Smooth muscle cell (in vitro differentiated cells): ENCODE results near the gene SIRPG. TPM values are rescaled to one million over a fixed set of nuclear protein-coding genes. Genes with fewer than 3 reads are reported as not detected.

Experiments used
- DNase-seq: peaks from one replicate; lab custom pipeline; 2025; ENCODE audit not compliant: unreplicated experiment; lab: John Stamatoyannopoulos, UW
- H2AFZ ChIP-seq: fragments of 200-600 bp; sonication (generic); 2 replicates; pipeline ENCODE4 v1.6.0; 2016; ENCODE audit warnings: antibody characterized with exemption, low read depth, mild to moderate bottlenecking
- H3F3A ChIP-seq: fragments of 200-600 bp; sonication (generic); 2 replicates; pipeline ENCODE4 v1.6.0; 2017; ENCODE audit warnings: antibody characterized with exemption, low read depth
- H3K27ac ChIP-seq: fragments of 200-600 bp; sonication (generic); 2 replicates; pipeline ENCODE4 v1.5.1; 2016; ENCODE audit warnings: low read depth, mild to moderate bottlenecking
- H3K27me3 ChIP-seq: fragments of 200-600 bp; sonication (generic); 2 replicates; pipeline ENCODE4 v1.6.1; 2016; ENCODE audit warnings: low read depth, mild to moderate bottlenecking
- H3K36me3 ChIP-seq: fragments of 200-600 bp; sonication (generic); 2 replicates; pipeline ENCODE4 v1.5.1; 2016; ENCODE audit warnings: low read depth
- H3K4me1 ChIP-seq: fragments of 200-600 bp; sonication (generic); 2 replicates; pipeline ENCODE4 v1.5.1; 2016; ENCODE audit warnings: low read depth
- H3K4me2 ChIP-seq: fragments of 200-600 bp; sonication (generic); 2 replicates; pipeline ENCODE4 v1.6.0; 2016; ENCODE audit warnings: mild to moderate bottlenecking
- H3K4me3 ChIP-seq: fragments of 200-600 bp; sonication (generic); 2 replicates; pipeline ENCODE4 v1.5.1; 2016; ENCODE audit warnings: mild to moderate bottlenecking
- H3K79me2 ChIP-seq: fragments of 200-600 bp; sonication (generic); 2 replicates; pipeline ENCODE4 v1.6.0; 2016; ENCODE audit warnings: low read depth, mild to moderate bottlenecking
- H3K9ac ChIP-seq: fragments of 200-600 bp; sonication (generic); 2 replicates; pipeline ENCODE4 v1.6.0; 2016; ENCODE audit warnings: low read depth
- H3K9me3 ChIP-seq: fragments of 200-600 bp; sonication (generic); replicated peaks from 2 replicates; pipeline ENCODE4 v1.5.1; 2016; ENCODE audit warnings: low read depth
- H4K20me1 ChIP-seq: fragments of 200-600 bp; sonication (generic); 2 replicates; pipeline ENCODE4 v1.6.0; 2016; ENCODE audit warnings: low read depth
- WGBS: methylation state at CpG from one replicate; pipeline ENCODE4 v1.1.7; 2016; ENCODE audit warnings: low lambda C conversion rate; 5-methylcytosine and 5-hydroxymethylcytosine counted together
- polyA plus RNA-seq: library from polyadenylated mRNA; unstranded; fragments of >200 nt; fragmentation: Nextera tagmentation; extraction: Ambion mirVana; gene quantifications from 2 replicates; pipeline ENCODE4 v1.2.1, GENCODE V29; 2016
- total RNA-seq: library from RNA; depleted of rRNA; stranded (reverse); fragments of >200 nt; gene quantifications from 2 replicates; pipeline ENCODE4 v1.2.3, GENCODE V29; 2014
- TF ChIP-seq, protein P1 (sequence below): fragments of 200-600 bp; sonication (generic); IDR thresholded peaks from 2 replicates; pipeline ENCODE4 v1.5.1; 2017; ENCODE audit warnings: borderline replicate concordance, mild to moderate bottlenecking, antibody characterized with exemption; ENCODE audit not compliant: insufficient read depth, poor library complexity, severe bottlenecking

The SIRPG gene
- total and polyA plus RNA-seq, 2 experiments from 2014 or later, result not detected

DNA sequence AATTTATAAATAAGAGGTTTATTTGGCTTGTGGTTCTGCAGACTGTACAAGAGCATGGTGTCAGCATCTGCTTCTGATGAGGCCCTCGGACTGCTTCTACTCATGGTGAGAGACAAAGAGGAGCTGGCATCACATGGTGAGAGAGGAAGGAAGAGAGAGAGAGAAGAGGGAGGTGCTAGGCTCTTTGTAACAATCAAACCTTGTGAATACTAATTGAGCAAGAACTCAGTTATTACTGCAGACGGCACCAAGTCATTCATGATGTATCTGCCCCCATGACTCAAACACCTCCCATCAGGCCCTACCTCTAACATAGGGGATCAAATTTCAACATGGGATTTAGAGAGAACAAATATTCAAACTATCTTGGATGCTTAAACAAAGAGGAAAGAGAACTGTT is 6.3 kb upstream of the SIRPG start:
- H4K20me1 ChIP-seq, result no peaks in the 10 kb centered on the region
- no peaks in the 10 kb centered on the region for H3K4me1 ChIP-seq
- H3K9me3 ChIP-seq, result no peaks in the 10 kb centered on the region
- TF ChIP-seq, protein P1, sequence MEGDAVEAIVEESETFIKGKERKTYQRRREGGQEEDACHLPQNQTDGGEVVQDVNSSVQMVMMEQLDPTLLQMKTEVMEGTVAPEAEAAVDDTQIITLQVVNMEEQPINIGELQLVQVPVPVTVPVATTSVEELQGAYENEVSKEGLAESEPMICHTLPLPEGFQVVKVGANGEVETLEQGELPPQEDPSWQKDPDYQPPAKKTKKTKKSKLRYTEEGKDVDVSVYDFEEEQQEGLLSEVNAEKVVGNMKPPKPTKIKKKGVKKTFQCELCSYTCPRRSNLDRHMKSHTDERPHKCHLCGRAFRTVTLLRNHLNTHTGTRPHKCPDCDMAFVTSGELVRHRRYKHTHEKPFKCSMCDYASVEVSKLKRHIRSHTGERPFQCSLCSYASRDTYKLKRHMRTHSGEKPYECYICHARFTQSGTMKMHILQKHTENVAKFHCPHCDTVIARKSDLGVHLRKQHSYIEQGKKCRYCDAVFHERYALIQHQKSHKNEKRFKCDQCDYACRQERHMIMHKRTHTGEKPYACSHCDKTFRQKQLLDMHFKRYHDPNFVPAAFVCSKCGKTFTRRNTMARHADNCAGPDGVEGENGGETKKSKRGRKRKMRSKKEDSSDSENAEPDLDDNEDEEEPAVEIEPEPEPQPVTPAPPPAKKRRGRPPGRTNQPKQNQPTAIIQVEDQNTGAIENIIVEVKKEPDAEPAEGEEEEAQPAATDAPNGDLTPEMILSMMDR, result no peak
- WGBS, result 66% methylated on average over 2 of the region's 2 CpGs
- H3K4me2 ChIP-seq, result no peak overlapping the region
- no peak overlapping the region for H3K27ac ChIP-seq
- no peaks in the 10 kb centered on the region for H3K36me3 ChIP-seq
- peaks cover 4% of the 10 kb centered on the region for H3K27me3 ChIP-seq
- no peak overlapping the region for H3K4me3 ChIP-seq
- H3F3A ChIP-seq, result no peaks in the 10 kb centered on the region
- no peak for DNase-seq
- H3K79me2 ChIP-seq, result no peaks in the 10 kb centered on the region
- no peak overlapping the region for H2AFZ ChIP-seq
- no peak overlapping the region for H3K9ac ChIP-seq

DNA sequence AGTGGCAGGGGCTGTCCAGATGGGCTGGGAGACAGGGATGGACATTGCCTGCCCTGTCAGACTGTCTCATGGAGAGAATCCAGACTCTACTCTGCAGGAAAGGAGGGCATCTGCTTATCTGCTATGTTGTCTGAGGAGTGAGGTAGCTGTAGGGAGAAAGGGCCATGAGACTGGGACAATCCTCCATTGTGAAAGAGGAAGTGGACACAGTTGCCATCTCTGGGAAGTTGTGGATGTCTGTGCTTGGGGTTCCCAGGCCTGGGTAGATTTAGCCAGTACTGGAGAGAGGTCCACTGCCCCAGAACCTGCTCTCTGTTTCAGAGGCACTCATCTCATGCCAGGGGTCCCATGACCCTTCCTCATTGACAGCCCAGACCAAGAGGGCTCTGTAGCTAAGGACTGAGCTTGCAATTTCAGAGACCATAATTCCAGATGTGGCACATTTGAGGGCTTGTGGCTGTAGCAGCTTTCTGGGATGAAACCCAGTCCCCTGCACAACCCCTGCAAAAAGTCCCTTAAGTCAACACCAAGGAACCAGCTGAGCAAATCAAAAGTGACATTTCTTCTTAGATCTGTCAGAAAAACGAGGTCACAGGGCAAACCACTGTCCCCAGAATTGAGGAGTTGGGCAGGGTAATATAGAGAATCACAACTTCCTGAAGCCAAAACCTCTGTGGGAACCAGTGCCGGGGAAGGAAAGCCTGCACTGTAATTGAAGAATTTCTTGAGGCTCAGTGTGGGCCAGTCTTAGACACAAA is 4.1 kb upstream of the SIRPG start:
- Histone ChIP-seq H3F3A (no peaks in the 10 kb centered on the region), H3K27me3 (peaks cover 6% of the 10 kb centered on the region), H3K36me3 (no peaks in the 10 kb centered on the region), H3K4me3 (no peak overlapping the region), H3K79me2 (no peaks in the 10 kb centered on the region), H3K9me3 (no peaks in the 10 kb centered on the region), H2AFZ (no peak overlapping the region), H3K4me2 (no peak overlapping the region), H4K20me1 (no peaks in the 10 kb centered on the region), H3K4me1 (no peaks in the 10 kb centered on the region), H3K9ac (no peak overlapping the region), H3K27ac (no peak overlapping the region)
- no peak for DNase-seq
- WGBS, result 67% methylated on average over 2 of the region's 2 CpGs
- TF ChIP-seq, protein P1, result no peak

DNA sequence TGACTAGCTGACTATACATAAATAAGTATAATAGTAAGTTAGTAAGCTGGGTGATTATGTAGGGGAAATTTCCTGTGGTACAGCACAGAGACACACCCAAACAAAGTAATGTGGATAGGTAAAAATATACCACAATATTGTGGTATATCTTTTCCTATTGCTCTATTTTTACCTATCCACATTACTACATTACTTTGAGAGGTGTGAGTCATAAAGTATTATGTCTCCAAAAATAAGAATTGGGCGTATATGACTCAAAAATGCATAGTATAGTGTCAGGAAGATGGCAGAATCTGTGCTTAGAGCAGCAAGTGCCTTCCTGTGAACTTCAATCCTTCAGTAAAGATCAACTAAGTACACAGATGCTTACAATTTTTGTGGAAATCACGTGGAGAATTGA is 2.7 kb upstream of the SIRPG start:
- Histone ChIP-seq H3K4me1 (no peaks in the 10 kb centered on the region), H3K36me3 (no peaks in the 10 kb centered on the region), H3K4me3 (no peak overlapping the region), H3K79me2 (no peaks in the 10 kb centered on the region), H3K9ac (no peak overlapping the region), H3K27ac (no peak overlapping the region), H3K9me3 (no peaks in the 10 kb centered on the region), H3K4me2 (no peak overlapping the region), H4K20me1 (no peaks in the 10 kb centered on the region), H3K27me3 (peaks cover 6% of the 10 kb centered on the region), H2AFZ (no peak overlapping the region), H3F3A (no peaks in the 10 kb centered on the region)
- TF ChIP-seq, protein P1, result no peak
- 35% methylated on average over 2 of the region's 2 CpGs for WGBS
- no peak for DNase-seq

DNA sequence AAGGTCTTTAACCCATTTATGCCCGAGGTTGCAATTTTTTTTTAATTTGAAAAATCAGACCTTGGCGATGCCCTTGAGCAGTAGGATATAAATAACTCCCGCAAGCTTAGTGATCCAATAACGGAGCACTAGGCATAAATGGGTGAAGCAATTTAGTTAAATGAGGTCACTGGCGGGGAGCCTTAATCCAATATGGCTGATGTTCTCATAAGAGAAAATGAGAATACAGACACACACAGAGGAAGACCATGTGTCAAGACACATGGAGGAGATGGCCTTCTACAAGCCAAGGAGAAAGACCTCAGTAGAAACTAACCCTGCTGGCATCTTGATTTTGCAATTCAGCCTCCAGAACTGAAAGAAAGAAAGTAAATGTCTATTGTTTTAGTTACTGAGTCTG is 735 bp downstream of the SIRPG start:
- no peak overlapping the region for H3K4me3 ChIP-seq
- H3K27me3 ChIP-seq, result peaks cover 6% of the 10 kb centered on the region
- WGBS, result 90% methylated on average over 5 of the region's 5 CpGs
- no peaks in the 10 kb centered on the region for H3K79me2 ChIP-seq
- no peaks in the 10 kb centered on the region for H3F3A ChIP-seq
- no peaks in the 10 kb centered on the region for H3K4me1 ChIP-seq
- no peak overlapping the region for H3K9ac ChIP-seq
- H3K9me3 ChIP-seq, result no peaks in the 10 kb centered on the region
- DNase-seq, result no peak
- no peak overlapping the region for H3K27ac ChIP-seq
- no peak overlapping the region for H3K4me2 ChIP-seq
- H3K36me3 ChIP-seq, result no peaks in the 10 kb centered on the region
- no peak overlapping the region for H2AFZ ChIP-seq
- TF ChIP-seq, protein P1, result no peak
- H4K20me1 ChIP-seq, result no peaks in the 10 kb centered on the region
